Activated naive CD8-positive, alpha-beta T cell treated with anti-CD3 and anti-CD28 coated beads, Interleukin-2, amount 10 ng/mL, durations not matched to agents 7 days and 5 days (primary cell): Measurements from ENCODE around the gene FHIP1B. TPM values are rescaled to one million over a fixed set of nuclear protein-coding genes. Genes with fewer than 3 reads are reported as not detected.

ENCODE experiments used
- ATAC-seq: fragments of 150-1000 bp; cut with Tn5 transposase; one replicate; pipeline ENCODE4 v1.10.0; 2021; ENCODE audit warnings: low read depth, moderate library complexity
- POLR2A ChIA-PET: fragments of 350-600 bp; sonication (Branson Sonifier 250); formaldehyde crosslinking; loops from one replicate; lab custom pipeline; 2021; ENCODE audit warnings: antibody characterized with exemption; lab: Charles Lee
- DNase-seq: peaks from one replicate; pipeline ENCODE4 v3.0.0; 2021
- H3K27ac Mint-ChIP-seq: one replicate; pipeline ENCODE4 v1.8.0; 2022; ENCODE audit warnings: mild to moderate bottlenecking, mixed read lengths
- H3K27me3 Mint-ChIP-seq: one replicate; pipeline ENCODE4 v1.8.0; 2022; ENCODE audit warnings: mild to moderate bottlenecking, moderate library complexity, mixed read lengths
- H3K36me3 Mint-ChIP-seq: one replicate; pipeline ENCODE4 v1.8.0; 2021; ENCODE audit warnings: mild to moderate bottlenecking, mixed read lengths
- H3K4me1 Mint-ChIP-seq: one replicate; pipeline ENCODE4 v1.8.0; 2021; ENCODE audit warnings: mixed read lengths
- H3K4me3 Mint-ChIP-seq: one replicate; pipeline ENCODE4 v1.8.0; 2022; ENCODE audit warnings: mild to moderate bottlenecking, moderate library complexity, mixed read lengths
- H3K9me3 Mint-ChIP-seq: one replicate; pipeline ENCODE4 v1.8.0; 2021; ENCODE audit warnings: mixed read lengths
- total RNA-seq, 2 experiments: library from RNA; stranded (reverse); gene quantifications; one replicate each; pipeline ENCODE4 v1.2.3, GENCODE V29; 2021

Gene FHIP1B
- total RNA-seq, 2 experiments from 2014 or later, result 33.3 to 34.9 TPM

DNA sequence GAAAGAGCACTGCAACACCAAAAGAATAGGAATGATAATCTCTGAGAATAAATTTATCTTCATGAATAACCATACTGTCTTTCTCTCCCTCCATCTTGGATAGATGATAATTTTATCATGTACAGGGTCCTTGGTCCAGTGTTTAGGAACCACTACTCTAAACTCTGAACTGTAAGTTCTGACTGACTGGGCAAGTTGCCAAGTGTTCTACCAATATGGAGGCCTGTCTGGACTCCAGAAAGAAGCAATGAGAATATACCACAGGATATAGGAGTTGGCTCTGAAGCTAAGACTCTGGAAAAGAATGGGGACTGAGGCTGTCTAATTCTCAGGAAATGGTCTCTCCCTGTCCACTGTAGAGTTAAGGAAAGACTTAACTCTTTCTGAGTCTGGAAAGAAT lies 1.5 kb downstream of the FHIP1B start:
- Mint-ChIP-seq H3K4me1 (peaks cover 28% of the 10 kb centered on the region), H3K36me3 (peaks cover 13% of the 10 kb centered on the region), H3K27ac (no peak overlapping the region), H3K9me3 (no peaks in the 10 kb centered on the region), H3K27me3 (no peaks in the 10 kb centered on the region), H3K4me3 (peak overlapping the region; percentile 16)
- POLR2A ChIA-PET, result no interaction called here
- DNase-seq, result no peak
- no peak for ATAC-seq

GRCh38 chr11:6229911-6230310 lies 4.5 kb downstream of the FHIP1B start:
- H3K4me1 Mint-ChIP-seq, result peaks cover 36% of the 10 kb centered on the region

DNA sequence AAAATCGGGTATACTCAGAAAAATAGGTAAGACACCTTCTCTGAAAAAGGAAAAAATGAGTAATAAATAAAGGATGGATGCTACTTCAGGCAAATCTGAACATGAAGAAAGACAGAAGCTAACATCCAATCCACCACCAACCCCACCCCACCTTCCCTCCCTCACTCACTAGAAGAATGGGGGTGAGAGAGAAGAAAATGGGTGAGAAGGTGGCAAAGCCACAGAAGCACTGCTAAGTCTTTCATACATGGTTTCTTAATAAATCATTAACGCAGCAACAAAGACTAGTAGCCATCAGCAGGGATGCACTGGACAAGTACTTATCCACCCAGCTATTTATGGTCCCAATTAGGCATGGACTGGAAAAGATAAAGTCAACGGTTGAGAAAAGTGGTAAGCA lies 5.9 kb downstream of the FHIP1B start:
- H3K4me1 Mint-ChIP-seq, result peaks cover 32% of the 10 kb centered on the region
- H3K9me3 Mint-ChIP-seq, result no peaks in the 10 kb centered on the region
- no peak overlapping the region for H3K4me3 Mint-ChIP-seq
- POLR2A ChIA-PET, result no interaction called here
- H3K36me3 Mint-ChIP-seq, result peaks cover 15% of the 10 kb centered on the region
- H3K27me3 Mint-ChIP-seq, result no peaks in the 10 kb centered on the region
- no peak for DNase-seq
- no peak overlapping the region for H3K27ac Mint-ChIP-seq
- no peak for ATAC-seq

More at GRCh38 chr11:6229911-6230310, 4.5 kb downstream of the FHIP1B start:
- H3K9me3 Mint-ChIP-seq, result no peaks in the 10 kb centered on the region
- POLR2A ChIA-PET, result interaction anchor here (0.7 to 1.4 kb wide), 7 partner anchors 18 to 1408 kb away, joined by 3 to 5 read pairs (median 4); partner anchors contain the start of genes CAVIN3 and TRIM22
- no peak for DNase-seq
- peak overlapping the region; percentile 69 for H3K4me3 Mint-ChIP-seq
- peaks cover 18% of the 10 kb centered on the region for H3K36me3 Mint-ChIP-seq
- ATAC-seq, result peak; percentile 13
- no peaks in the 10 kb centered on the region for H3K27me3 Mint-ChIP-seq
- peak overlapping the region; percentile 66 for H3K27ac Mint-ChIP-seq

DNA sequence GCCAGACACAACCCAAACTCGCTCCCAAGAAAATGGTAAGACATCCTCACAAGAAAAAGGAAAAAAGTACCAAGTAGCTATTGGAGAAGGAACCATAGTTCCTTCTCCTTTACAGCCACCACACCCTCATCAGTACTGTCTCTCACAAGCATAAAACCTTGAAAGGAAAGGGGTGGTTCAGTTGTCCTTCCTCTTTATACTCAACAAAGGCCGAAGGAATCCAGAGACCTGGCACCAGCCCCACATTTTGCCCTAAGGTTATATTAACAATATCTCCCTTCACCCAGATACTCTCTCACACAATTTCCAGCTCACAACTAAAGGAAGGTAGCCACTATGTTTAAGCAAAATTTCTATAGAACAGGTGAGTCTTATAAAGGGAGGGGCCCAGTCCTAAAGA lies 8.5 kb downstream of the FHIP1B start:
- H3K36me3 Mint-ChIP-seq, result peaks cover 22% of the 10 kb centered on the region
- DNase-seq (no peak), ATAC-seq (no peak)
- H3K4me1 Mint-ChIP-seq, result peaks cover 30% of the 10 kb centered on the region
- no peaks in the 10 kb centered on the region for H3K27me3 Mint-ChIP-seq
- POLR2A ChIA-PET, result no interaction called here
- no peak overlapping the region for H3K27ac Mint-ChIP-seq
- H3K4me3 Mint-ChIP-seq, result no peak overlapping the region
- H3K9me3 Mint-ChIP-seq, result no peaks in the 10 kb centered on the region

DNA sequence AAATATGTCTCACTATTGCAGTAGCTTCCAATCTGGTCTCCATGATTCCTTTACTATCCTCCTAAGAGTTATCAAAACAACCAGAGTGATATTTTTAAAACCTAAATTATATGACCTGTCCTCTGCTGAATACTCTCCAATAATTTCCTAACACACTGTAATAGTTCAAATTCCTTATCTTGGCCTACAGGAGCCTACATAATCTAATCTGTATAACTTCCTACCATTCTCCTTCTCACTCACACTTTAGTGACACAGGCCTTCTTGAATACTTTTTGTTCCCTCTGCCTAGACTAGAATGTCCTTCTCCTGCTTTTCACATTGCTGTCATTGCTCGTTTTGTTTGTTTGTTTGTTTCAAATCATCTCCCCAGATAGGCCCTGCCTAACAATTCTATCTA lies 9.4 kb downstream of the FHIP1B start:
- no peak for ATAC-seq
- Mint-ChIP-seq H3K36me3 (peaks cover 26% of the 10 kb centered on the region), H3K9me3 (no peaks in the 10 kb centered on the region), H3K4me3 (no peak overlapping the region), H3K27me3 (no peaks in the 10 kb centered on the region), H3K4me1 (peaks cover 21% of the 10 kb centered on the region), H3K27ac (no peak overlapping the region)
- DNase-seq, result no peak
- POLR2A ChIA-PET, result no interaction called here

DNA sequence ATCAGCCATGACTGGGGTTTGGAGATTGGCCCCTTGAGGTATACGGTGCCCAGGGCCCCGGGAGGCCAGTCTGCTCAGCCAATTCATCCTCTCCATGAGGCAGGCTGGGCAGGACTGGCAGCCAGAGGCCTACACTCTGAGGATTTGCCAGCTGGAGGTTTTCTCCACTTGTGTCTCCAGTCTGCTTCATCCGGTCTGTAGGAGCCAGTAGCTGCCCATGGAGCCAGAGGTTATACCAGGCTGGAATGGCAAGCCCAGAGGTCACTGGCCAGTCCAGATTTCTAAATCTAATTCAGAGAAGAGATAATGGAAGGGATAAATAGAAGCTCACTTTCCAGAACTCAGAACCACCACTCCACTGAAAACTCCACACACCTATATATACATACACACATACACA lies 10.0 kb downstream of the FHIP1B start:
- Mint-ChIP-seq H3K9me3 (no peaks in the 10 kb centered on the region), H3K4me1 (peaks cover 20% of the 10 kb centered on the region), H3K4me3 (no peak overlapping the region), H3K27ac (no peak overlapping the region), H3K36me3 (peaks cover 26% of the 10 kb centered on the region), H3K27me3 (no peaks in the 10 kb centered on the region)
- DNase-seq (no peak), ATAC-seq (no peak)
- POLR2A ChIA-PET, result no interaction called here

DNA sequence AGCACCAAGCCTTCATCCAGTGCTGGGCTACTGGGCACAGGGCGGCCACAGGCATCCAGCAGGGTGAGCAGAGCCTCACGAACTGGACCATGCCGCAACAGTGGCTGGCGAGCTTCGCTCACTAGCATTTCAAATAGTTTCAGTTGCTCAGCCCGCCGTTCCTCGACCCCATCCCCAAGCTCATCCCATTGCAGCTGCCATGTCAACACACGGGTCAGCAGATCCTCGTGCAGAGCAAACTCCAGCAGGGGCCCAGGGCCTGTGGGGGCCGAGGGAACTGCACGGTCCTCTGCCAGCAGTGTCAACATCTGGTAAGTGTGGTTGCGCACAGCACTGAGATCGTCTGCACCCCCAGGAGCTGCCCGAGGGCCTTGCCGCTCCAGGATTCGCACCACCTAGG lies 10.6 kb downstream of the FHIP1B start:
- Mint-ChIP-seq H3K27ac (no peak overlapping the region), H3K27me3 (no peaks in the 10 kb centered on the region), H3K9me3 (no peaks in the 10 kb centered on the region), H3K36me3 (peaks cover 25% of the 10 kb centered on the region), H3K4me1 (peaks cover 21% of the 10 kb centered on the region), H3K4me3 (no peak overlapping the region)
- no peak for DNase-seq
- no peak for ATAC-seq
- POLR2A ChIA-PET, result no interaction called here

- Mint-ChIP-seq H3K27ac (peak overlapping the region; percentile 39), H3K4me1 (peaks cover 12% of the 10 kb centered on the region), H3K9me3 (no peaks in the 10 kb centered on the region), H3K27me3 (no peaks in the 10 kb centered on the region), H3K36me3 (peaks cover 27% of the 10 kb centered on the region), H3K4me3 (no peak overlapping the region)
- POLR2A ChIA-PET, result no interaction called here
- ATAC-seq (no peak), DNase-seq (no peak)
Measured at GRCh38 chr11:6219359-6219758, 15.1 kb downstream of the FHIP1B start.

DNA sequence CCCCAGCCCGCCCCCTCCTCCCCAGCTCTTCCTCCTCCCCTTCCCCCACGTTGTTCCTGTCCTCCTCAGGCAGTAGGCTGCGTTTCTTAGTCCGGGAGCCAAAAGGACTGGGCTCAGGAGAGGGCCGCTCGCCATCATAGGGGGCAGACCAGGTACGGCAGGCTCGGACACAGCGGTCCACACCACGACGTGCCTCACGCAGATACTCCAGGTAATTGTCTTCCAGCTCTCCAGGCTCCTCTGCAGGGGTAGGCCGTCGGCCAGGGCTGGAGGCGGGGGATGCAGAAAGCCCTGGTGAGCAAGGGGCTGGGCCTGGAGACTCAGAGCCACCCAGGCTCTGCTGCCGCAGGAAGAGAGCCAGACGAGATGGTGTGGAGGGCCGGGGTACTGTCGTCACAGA lies 16.7 kb downstream of the FHIP1B start:
- H3K4me3 Mint-ChIP-seq, result no peak overlapping the region
- H3K4me1 Mint-ChIP-seq, result peaks cover 12% of the 10 kb centered on the region
- no peaks in the 10 kb centered on the region for H3K9me3 Mint-ChIP-seq
- POLR2A ChIA-PET, result no interaction called here
- DNase-seq (no peak), ATAC-seq (no peak)
- H3K36me3 Mint-ChIP-seq, result peaks cover 25% of the 10 kb centered on the region
- no peaks in the 10 kb centered on the region for H3K27me3 Mint-ChIP-seq
- H3K27ac Mint-ChIP-seq, result no peak overlapping the region

DNA sequence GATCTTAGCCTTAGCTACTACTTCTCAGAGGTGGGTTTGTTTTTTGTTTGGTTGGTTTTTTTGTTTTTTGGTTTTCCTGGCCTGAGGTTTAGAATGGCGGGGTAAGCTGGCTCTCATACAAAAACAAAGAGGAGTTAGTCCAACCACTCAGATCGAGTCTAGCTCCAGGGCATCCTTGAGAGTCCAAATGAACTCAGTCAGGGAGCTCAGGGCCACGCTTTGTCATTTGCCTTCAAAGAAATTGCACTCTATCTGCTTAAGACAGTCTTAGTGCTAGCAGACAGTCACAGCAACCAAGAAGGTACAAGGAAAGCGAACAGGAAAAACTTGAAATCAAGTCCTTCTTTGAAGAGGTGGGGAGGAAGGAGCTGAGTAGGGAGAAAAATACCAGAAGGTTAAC lies 17.9 kb downstream of the FHIP1B start:
- DNase-seq (no peak), ATAC-seq (no peak)
- no peaks in the 10 kb centered on the region for H3K27me3 Mint-ChIP-seq
- no peak overlapping the region for H3K27ac Mint-ChIP-seq
- POLR2A ChIA-PET, result interaction anchor here (1.3 kb wide), 1 partner anchor 18 kb away, joined by 3 read pairs; the partner anchor contains the start of gene FHIP1B
- peaks cover 19% of the 10 kb centered on the region for H3K36me3 Mint-ChIP-seq
- no peaks in the 10 kb centered on the region for H3K9me3 Mint-ChIP-seq
- H3K4me1 Mint-ChIP-seq, result peaks cover 12% of the 10 kb centered on the region
- no peak overlapping the region for H3K4me3 Mint-ChIP-seq

- ATAC-seq, result no peak
- no peak overlapping the region for H3K27ac Mint-ChIP-seq
- H3K9me3 Mint-ChIP-seq, result no peaks in the 10 kb centered on the region
- POLR2A ChIA-PET, result no interaction called here
- no peaks in the 10 kb centered on the region for H3K27me3 Mint-ChIP-seq
- H3K4me3 Mint-ChIP-seq, result no peak overlapping the region
- peaks cover 8% of the 10 kb centered on the region for H3K4me1 Mint-ChIP-seq
- DNase-seq, result no peak
- peaks cover 14% of the 10 kb centered on the region for H3K36me3 Mint-ChIP-seq
Measured at GRCh38 chr11:6214530-6214929, 19.9 kb downstream of the FHIP1B start.

DNA sequence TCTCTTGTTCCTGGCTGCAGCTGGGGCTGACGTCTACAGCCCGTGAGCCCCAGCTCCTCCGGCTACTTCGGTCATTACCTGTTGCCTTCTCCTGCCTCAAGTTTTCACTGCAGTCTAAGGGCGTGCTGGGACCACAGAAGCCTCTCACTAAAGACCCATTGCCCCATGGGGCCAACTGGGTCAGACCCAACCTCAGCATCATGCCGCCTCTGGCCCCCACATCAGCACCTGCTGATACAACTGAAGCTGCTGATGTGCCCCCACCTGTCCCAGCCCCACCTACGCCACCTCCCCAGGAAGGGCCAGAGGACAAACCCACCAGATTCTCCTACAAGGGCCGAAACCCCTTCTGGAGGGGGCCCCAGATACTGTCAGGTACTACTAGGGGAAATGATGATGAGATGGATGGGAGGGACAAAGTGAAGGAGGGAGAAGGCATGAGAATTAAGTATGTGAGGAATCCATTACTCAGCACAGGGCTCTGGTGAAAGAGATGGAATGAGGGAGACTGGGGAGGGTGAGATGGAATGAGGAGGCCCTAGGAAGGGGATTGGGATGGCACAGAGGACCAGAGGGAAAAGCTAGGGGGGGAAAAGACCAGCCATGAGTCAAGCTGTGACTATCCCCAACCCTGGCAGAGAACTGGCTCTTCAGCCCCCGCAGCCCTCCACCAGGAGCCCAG lies 24.0 kb downstream of the FHIP1B start:
- POLR2A ChIA-PET, result no interaction called here
- H3K36me3 Mint-ChIP-seq, result peaks cover 7% of the 10 kb centered on the region

GRCh38 chr11:6209801-6210200 lies 24.6 kb downstream of the FHIP1B start:
- H3K4me3 Mint-ChIP-seq, result no peak overlapping the region

More for the DNA sequence above, 24.0 kb downstream of the FHIP1B start:
- Mint-ChIP-seq H3K27ac (no peak overlapping the region), H3K9me3 (no peaks in the 10 kb centered on the region), H3K27me3 (no peaks in the 10 kb centered on the region), H3K4me1 (peaks cover 3% of the 10 kb centered on the region), H3K4me3 (no peak overlapping the region)
- DNase-seq, result no peak
- ATAC-seq, result no peak

GRCh38 chr11:6206456-6207180 lies 27.8 kb downstream of the FHIP1B start:
- H3K36me3 Mint-ChIP-seq, result peaks cover 24% of the 10 kb centered on the region
- H3K27me3 Mint-ChIP-seq, result no peaks in the 10 kb centered on the region
- H3K4me1 Mint-ChIP-seq, result peaks cover 29% of the 10 kb centered on the region
- H3K27ac Mint-ChIP-seq, result no peak overlapping the region
- POLR2A ChIA-PET, result interaction anchor here (1.2 kb wide), 1 partner anchor 28 kb away, joined by 4 read pairs; the partner anchor contains the start of gene FHIP1B
- no peak for DNase-seq
- H3K9me3 Mint-ChIP-seq, result no peaks in the 10 kb centered on the region
- no peak for ATAC-seq
- no peak overlapping the region for H3K4me3 Mint-ChIP-seq

More at GRCh38 chr11:6209801-6210200, 24.6 kb downstream of the FHIP1B start:
- H3K36me3 Mint-ChIP-seq, result peaks cover 9% of the 10 kb centered on the region
- no peak for DNase-seq
- no peaks in the 10 kb centered on the region for H3K27me3 Mint-ChIP-seq
- POLR2A ChIA-PET, result no interaction called here
- H3K4me1 Mint-ChIP-seq, result peaks cover 6% of the 10 kb centered on the region
- no peaks in the 10 kb centered on the region for H3K9me3 Mint-ChIP-seq
- ATAC-seq, result no peak
- no peak overlapping the region for H3K27ac Mint-ChIP-seq
